Chondrocyte (in vitro differentiated cells): Measurements from ENCODE around the gene PLSCR3. TPM values are rescaled to one million over a fixed set of nuclear protein-coding genes. Genes with fewer than 3 reads are reported as not detected.

ENCODE experiments used
- DNase-seq: peaks from one replicate; pipeline ENCODE4 v3.0.0; 2021; ENCODE audit warnings: mixed read lengths, low spot score
- H3K27ac Mint-ChIP-seq: one replicate; pipeline ENCODE4 v1.8.0; 2021; ENCODE audit warnings: mild to moderate bottlenecking, moderate library complexity, mixed read lengths; ENCODE audit not compliant: unreplicated experiment
- H3K27me3 Mint-ChIP-seq: 2 replicates; pipeline ENCODE4 v1.8.0; 2021; ENCODE audit warnings: low read depth, mixed read lengths
- H3K36me3 Mint-ChIP-seq: 2 replicates; pipeline ENCODE4 v1.8.0; 2021; ENCODE audit warnings: low read depth, mixed read lengths
- H3K4me1 Mint-ChIP-seq: 2 replicates; pipeline ENCODE4 v1.8.0; 2021; ENCODE audit warnings: low read depth, mild to moderate bottlenecking, mixed read lengths
- H3K4me3 Mint-ChIP-seq: one replicate; pipeline ENCODE4 v1.8.0; 2021; ENCODE audit warnings: mild to moderate bottlenecking, moderate library complexity, mixed read lengths; ENCODE audit not compliant: unreplicated experiment
- H3K9me3 Mint-ChIP-seq: 2 replicates; pipeline ENCODE4 v1.8.0; 2021; ENCODE audit warnings: low read depth, mixed read lengths
- CTCF ChIP-seq: fragments of 200-600 bp; sonication (generic); IDR thresholded peaks from 2 replicates; pipeline ENCODE4 v1.5.0; 2021; ENCODE audit warnings: antibody characterized with exemption, mild to moderate bottlenecking, moderate library complexity
- total RNA-seq: library from RNA; stranded (reverse); gene quantifications from 3 replicates; pipeline ENCODE4 v1.2.1, GENCODE V29; 2021

Gene PLSCR3
- total RNA-seq, 1 donor from 2014 or later = 81.5 TPM

GRCh38 chr17:7418472-7419152, 24.3 kb upstream of the PLSCR3 start:
- no peaks in the 10 kb centered on the region for H3K9me3 Mint-ChIP-seq
- peaks cover 12% of the 10 kb centered on the region for H3K36me3 Mint-ChIP-seq
- no peak for DNase-seq
- H3K27me3 Mint-ChIP-seq = no peaks in the 10 kb centered on the region
- no peaks in the 10 kb centered on the region for H3K4me1 Mint-ChIP-seq
- H3K4me3 Mint-ChIP-seq = no peak overlapping the region
- no peak overlapping the region for H3K27ac Mint-ChIP-seq
- TF ChIP-seq CTCF = no peak

GRCh38 chr17:7417056-7417655, 22.8 kb upstream of the PLSCR3 start:
- no peak overlapping the region for H3K4me3 Mint-ChIP-seq
- no peak for DNase-seq
- no peak for TF ChIP-seq CTCF
- no peaks in the 10 kb centered on the region for H3K27me3 Mint-ChIP-seq
- no peaks in the 10 kb centered on the region for H3K4me1 Mint-ChIP-seq
- no peaks in the 10 kb centered on the region for H3K9me3 Mint-ChIP-seq
- H3K36me3 Mint-ChIP-seq = peaks cover 15% of the 10 kb centered on the region
- H3K27ac Mint-ChIP-seq = no peak overlapping the region

- TF ChIP-seq CTCF = no peak
- H3K36me3 Mint-ChIP-seq = peaks cover 17% of the 10 kb centered on the region
- H3K27me3 Mint-ChIP-seq = no peaks in the 10 kb centered on the region
- no peaks in the 10 kb centered on the region for H3K4me1 Mint-ChIP-seq
- DNase-seq = no peak
- H3K27ac Mint-ChIP-seq = no peak overlapping the region
- H3K9me3 Mint-ChIP-seq = no peaks in the 10 kb centered on the region
- no peak overlapping the region for H3K4me3 Mint-ChIP-seq
Observed at GRCh38 chr17:7416323-7416722, 22.0 kb upstream of the PLSCR3 start.

- Mint-ChIP-seq H3K4me1 (no peaks in the 10 kb centered on the region), H3K36me3 (peaks cover 17% of the 10 kb centered on the region), H3K4me3 (no peak overlapping the region), H3K27ac (no peak overlapping the region), H3K9me3 (no peaks in the 10 kb centered on the region), H3K27me3 (no peaks in the 10 kb centered on the region)
- DNase-seq = no peak
- TF ChIP-seq CTCF = no peak
Observed at GRCh38 chr17:7415784-7416183, 21.5 kb upstream of the PLSCR3 start.

DNA sequence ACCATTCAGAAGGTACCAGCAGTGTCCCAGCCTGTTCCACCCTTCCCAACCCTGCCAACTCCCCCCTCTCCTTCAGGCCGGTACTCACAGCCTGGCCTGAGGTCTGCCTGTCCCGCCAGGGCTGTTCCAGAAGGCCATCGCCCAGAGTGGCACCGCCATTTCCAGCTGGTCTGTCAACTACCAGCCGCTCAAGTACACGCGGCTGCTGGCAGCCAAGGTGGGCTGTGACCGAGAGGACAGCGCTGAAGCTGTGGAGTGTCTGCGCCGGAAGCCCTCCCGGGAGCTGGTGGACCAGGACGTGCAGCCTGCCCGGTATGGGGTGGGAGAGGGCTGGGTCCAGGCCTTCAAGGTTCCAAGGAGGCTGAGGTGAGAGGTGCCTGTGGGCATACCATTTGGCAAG, 20.5 kb upstream of the PLSCR3 start:
- no peaks in the 10 kb centered on the region for H3K27me3 Mint-ChIP-seq
- TF ChIP-seq CTCF = no peak
- H3K27ac Mint-ChIP-seq = no peak overlapping the region
- H3K36me3 Mint-ChIP-seq = peaks cover 26% of the 10 kb centered on the region
- no peaks in the 10 kb centered on the region for H3K9me3 Mint-ChIP-seq
- H3K4me3 Mint-ChIP-seq = no peak overlapping the region
- no peaks in the 10 kb centered on the region for H3K4me1 Mint-ChIP-seq
- DNase-seq = no peak
